PFSK-1 (cell line): ENCODE measurements around the gene FAM90A26.
"Not testable (repeated sequence)": the region's sequence is repeated elsewhere in the genome, so short reads cannot be mapped to it uniquely, and the experiment has no call there.

Source experiments
- POLR2AphosphoS5 ChIP-seq: IDR thresholded peaks from 2 replicates; pipeline ENCODE4 v1.6.1; 2012; ENCODE audit warnings: low read depth, mild to moderate bottlenecking, control low read depth, low read length, moderate library complexity
- REST ChIP-seq, 2 experiments: IDR thresholded peaks; 2 replicates each; pipeline versions ENCODE4 v1.6.1 to v1.8.0; 2011 to 2012; ENCODE audit warnings: low read depth in 2 of 2, low read length in 2 of 2, control low read depth in 1 of 2, inconsistent platforms in 1 of 2, mild to moderate bottlenecking in 1 of 2, moderate library complexity in 1 of 2; ENCODE audit not compliant: insufficient read depth in 1 of 2
- TAF1 ChIP-seq: IDR thresholded peaks from 2 replicates; pipeline ENCODE4 v1.6.1; 2012; ENCODE audit warnings: low read length, control low read depth, borderline replicate concordance; ENCODE audit not compliant: insufficient read depth

- not testable (repeated sequence) for TF ChIP-seq POLR2AphosphoS5; REST (IDR thresholded peaks at IDR 0.05; ENCODE audit: insufficient read depth in 1 of 2, low read depth in 2 of 2, low read length in 2 of 2); TAF1
Measured at GRCh38 chr4:9215105-9215504, 44.9 kb downstream of the FAM90A26 start, which contains the start of gene USP17L11.
